NOMO-1 (cell line): ENCODE measurements around the gene CNFN.

Experiments
- DNase-seq, 2 experiments: peaks; one replicate each; lab custom pipeline; 2025; ENCODE audit not compliant: unreplicated experiment in 2 of 2; lab: John Stamatoyannopoulos, UW

Gene CNFN

DNA sequence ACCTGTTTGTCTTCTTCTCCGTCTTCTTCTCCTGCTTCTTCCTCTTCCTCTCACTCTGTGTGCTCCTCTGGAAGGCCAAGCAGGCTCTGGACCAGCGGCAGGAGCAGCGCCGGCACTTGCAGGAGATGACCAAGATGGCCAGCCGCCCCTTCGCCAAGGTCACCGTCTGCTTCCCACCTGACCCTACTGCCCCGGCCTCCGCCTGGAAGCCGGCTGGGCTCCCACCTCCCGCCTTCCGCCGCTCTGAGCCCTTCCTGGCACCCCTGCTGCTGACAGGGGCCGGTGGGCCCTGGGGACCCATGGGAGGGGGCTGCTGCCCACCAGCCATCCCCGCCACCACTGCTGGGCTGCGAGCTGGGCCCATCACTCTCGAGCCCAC, 13.9 kb downstream of the CNFN start:
- DNase-seq = no peak

DNA sequence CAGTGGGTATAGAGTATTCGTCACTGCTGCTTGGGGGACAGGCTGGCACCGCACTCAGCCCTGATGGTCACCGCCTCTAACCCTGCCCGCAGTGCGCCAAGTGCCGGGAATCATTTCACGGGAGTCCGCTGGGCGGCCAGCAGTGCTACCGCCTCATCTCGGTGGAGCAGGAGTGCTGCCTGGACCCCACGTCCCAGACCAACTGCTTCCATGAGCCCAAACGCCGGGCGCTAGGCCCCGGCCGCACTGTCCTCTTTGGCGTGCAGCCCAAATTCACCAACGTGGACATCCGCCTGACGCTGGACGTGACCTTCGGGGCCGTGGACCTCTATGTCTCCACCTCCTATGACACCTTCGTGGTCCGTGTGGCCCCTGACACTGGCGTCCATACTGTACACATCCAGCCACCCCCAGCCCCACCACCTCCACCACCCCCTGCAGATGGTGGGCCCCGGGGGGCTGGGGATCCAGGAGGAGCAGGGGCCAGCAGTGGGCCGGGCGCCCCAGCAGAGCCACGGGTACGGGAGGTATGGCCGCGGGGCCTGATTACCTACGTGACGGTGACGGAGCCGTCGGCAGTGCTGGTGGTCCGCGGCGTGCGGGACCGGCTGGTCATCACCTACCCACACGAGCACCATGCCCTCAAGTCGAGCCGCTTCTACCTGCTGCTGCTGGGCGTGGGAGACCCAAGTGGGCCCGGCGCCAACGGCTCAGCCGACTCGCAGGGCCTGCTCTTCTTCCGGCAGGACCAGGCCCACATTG, 14.5 kb downstream of the CNFN start:
- no peak for DNase-seq

DNA sequence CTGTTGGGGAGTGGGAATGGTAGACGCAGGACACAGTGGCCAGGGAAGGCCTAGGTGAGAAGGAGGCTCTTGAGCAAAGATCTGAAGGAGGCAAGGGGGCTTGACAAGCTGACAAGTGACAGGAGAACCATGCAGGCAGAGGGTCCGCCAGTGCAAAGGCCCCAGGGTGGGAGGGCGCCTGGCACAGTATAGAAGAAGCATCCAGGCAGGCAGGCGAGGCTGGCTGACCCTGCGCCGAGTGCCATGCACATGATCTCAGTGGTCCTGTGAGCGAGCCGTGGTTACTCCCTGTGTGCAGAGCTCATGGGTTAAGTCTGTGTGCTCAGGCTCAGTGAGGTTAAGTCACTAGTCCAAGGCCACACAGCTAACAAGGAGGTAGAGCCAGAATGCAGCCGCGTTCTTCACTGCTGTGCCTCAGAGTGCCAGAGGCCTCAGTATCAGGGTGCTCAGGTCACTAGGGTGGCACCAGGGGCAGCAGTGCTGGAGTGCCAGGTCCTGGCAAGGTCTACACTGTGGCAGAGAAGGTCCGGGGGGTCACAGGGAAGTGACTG, 15.2 kb downstream of the CNFN start:
- DNase-seq = no peak

DNA sequence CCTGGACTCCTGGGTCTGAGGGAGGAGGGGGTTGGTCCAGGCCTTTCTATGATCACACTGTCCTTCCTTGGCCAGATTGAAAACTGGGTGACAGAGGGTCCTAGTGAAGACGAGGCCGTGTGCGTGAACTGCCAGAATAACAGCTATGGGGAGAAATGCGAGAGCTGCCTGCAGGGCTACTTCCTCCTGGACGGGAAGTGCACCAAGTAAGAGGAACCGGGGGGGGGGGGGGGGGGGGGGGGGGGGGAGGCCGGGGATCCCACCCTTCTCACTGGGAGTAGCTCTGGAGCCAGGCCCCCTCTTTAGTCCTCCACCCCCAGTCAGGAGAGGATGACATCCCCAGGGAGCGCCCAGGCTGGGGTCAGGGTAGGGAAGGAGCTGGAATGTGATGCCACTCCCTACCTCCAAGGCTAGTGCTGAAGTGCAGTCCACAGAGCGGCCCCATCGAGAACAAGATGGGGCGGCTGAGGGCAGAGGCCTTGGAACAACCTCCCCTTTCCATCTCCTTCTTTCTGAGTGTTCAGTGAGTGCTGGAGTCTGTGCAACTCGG, 19.4 kb downstream of the CNFN start:
- no peak for DNase-seq

DNA sequence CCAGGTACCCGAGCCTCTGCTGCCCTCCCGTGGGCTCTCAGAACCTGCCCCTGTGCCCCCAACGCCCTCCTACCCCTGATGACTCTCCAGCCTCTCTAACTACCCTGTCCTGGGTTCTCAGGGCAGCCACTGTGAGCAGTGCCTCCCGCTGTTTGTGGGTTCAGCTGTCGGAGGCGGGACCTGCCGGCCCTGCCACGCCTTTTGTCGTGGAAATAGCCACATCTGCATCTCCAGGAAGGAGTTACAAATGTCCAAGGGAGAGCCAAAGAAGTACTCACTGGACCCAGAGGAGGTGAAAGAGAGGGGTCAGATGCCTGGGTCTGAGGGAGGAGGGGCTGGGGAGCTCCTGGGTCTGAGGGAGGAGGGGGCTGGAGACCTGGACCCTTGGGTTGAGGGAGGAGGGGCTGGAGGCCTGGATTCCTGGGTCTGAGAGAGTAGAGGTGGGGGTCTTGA, 20.0 kb downstream of the CNFN start:
- no peak for DNase-seq

DNA sequence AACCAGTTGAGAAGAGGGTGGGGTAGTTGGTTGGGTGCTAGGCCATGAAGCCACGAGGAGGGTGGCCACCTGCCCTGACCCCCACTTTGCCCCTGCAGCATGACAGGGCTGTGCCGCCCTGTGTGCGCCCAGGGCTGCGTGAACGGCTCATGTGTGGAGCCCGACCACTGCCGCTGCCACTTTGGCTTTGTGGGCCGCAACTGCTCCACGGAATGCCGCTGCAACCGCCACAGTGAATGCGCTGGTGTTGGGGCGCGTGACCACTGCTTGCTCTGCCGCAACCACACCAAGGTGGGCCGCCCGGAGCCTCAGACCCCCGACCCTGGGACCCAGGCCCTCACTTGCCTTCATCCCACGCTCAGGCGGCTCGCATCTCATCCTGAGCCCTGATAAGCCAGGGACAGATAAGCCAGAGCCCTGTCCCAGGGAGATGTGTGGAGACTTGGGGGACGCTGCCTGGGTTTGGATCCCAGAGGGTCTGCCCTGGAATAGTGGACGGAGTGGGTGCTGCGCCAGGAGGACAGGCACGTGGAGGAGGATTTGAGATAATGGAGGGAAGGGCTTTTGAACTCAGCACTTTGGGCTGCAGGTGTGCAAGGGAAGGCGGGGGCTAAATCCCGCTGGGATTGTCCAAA, 20.5 kb downstream of the CNFN start:
- DNase-seq = no peak

DNA sequence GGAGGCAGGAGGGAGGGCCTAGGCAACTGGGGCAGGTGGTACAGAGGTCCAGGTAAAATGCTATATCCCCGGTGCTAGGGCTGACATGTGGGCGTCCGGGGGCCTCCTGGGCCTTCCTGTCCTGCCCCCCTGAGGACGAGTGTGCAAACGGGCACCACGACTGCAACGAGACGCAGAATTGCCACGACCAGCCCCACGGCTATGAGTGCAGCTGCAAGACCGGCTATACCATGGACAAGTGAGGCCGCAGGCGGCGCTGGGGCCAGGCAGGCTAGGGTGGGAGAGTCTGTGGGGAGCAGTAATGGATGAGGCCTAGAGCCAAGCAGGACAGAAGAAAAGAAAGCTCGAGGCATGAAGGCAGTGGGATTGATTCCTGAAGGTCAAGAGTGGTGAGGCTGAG, 21.3 kb downstream of the CNFN start:
- DNase-seq = no peak

DNA sequence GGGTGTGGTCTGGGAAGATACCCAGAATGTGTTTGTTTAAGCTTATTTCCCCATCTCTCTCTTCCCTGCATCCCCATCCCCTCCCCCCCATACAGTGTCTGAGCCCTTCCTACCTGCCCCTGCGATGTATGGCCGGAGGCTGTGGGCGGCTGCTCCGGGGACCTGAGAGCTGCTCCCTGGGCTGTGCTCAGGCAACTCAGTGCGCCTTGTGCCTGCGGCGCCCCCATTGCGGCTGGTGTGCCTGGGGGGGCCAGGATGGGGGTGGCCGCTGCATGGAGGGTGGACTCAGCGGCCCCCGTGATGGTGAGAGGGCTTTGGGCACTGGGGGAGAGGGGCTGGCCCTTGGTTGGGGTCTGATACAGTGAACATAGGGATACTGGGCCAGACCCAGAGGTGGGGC, 21.7 kb downstream of the CNFN start:
- DNase-seq = no peak

DNA sequence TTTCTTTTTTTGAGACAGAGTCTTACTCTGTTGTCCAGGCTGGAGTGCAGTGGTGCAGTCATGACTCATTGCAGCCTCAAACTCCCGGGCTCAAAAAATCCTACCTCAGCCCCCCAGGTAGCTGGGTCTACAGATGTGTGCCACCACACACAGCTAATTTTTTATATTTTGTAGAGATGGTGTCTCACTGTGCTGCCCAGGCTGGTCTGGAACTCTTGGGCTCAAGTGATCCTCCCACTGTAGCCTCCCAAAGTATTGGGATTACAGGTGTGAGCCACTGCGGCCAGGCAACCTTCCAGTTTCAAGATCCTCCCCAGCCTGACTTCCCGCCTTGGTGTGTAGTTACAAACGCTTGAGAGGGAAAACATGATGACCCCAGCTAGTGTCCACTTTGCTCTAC, 22.2 kb downstream of the CNFN start:
- DNase-seq = no peak

DNA sequence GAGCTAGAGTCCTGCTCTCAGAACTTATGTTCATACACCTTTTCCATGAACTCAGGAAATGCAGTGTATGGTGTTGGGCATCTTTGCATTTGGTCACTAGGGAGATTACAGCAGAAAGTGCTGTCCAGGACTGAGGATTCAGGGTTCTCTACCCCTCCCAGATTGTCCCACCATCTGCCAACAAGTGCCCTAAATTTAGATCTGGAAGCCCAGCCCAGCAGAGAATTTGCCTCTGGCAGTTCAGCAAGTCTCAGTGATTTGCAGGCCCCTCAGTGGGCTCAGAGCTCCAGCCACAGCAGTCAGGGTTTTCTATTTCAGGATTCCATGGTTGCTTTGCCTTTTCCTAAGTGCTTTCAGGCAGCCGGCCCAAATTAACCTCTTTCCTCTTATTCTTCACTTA, 23.4 kb downstream of the CNFN start:
- DNase-seq = no peak

DNA sequence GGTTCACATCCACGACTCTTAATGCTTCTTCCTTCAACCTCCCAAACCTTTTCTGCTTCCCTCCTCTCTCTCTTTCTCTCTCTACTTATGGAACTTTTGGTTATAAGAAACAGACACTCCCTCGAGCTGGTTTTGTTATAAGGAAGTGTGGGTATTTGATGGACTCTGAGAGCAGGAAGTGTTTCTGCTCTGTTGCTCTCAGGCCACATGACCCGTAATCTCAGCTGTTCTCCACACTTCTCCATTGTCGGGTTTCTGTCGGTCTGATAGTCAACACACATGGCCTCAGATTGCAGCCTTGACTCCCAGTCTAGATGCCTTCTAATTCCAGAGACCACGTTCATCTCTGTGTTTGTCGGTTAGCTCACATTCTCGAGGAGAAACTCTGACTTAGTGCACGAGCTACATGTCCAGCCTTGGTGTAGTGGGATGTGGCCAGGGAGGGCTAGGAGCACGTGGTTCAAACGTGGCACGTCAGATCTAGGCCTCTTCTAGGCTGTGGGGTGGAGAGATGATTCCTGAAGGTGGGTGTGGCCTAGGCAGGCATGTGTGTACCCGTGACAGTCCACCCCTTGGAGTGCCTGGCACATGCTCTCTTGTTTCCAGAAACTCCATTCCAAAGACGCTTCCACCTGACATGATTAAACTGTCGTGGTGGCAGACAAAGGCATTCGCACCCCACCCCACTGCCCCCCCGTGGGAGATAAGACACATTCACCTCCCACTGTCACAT, 26.3 kb downstream of the CNFN start:
- DNase-seq = no peak

DNA sequence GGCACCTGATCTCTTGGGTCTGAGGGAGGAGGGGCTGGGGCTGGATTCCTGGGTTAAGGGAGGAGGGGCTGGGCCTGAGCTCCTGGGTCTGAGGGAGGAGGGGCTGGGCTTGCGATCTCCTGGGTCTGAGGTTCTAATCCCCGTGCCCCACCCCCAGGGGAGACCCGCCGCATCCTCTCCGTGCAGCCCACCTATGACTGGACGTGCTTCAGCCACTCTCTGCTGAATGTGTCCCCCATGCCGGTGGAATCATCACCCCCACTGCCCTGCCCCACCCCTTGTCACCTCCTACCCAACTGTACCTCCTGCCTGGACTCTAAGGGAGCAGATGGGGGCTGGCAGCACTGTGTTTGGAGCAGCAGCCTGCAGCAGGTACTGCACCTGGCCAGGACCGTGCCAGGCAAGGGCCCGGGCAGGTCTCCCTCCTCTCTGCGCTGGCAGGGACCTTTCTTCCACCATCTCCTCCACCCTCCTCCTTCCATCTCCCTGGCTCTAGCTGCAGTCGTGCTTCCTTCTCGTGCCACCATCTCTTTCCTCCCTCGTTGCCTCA, 27.1 kb downstream of the CNFN start:
- DNase-seq = no peak

DNA sequence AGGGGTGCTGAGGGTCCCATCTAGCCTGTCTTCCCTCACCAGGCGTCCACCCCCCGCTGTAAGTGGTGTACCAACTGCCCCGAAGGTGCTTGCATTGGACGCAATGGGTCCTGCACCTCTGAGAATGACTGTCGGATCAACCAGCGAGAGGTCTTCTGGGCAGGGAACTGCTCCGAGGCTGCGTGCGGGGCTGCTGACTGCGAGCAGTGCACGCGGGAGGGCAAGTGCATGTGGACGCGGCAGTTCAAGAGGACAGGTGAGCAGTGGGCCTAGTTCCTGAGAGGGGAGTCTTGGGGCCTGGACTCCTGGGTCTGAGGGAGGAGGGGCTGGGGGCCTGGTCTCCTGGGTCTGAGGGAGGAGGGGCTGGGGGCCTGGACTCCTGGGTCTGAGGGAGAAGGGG, 27.8 kb downstream of the CNFN start:
- no peak for DNase-seq

DNA sequence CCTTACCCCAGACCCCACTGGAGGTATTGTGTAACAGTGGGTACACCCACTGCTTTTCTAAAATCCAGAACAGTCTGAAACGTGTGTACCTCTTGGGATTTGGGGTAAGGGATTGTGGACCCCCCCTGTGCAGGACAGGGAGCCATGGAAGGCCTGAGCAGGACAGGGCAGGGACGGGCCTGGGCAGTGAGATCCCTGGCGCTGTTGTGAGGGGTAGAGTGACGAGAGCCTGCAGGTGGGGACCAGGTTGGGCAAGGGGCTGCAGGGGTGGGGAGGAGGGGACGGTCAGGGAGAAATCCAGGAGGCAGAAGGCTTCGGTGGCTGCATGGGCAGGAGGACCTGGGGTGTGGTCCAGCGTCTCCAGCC, 28.6 kb downstream of the CNFN start:
- no peak for DNase-seq

DNA sequence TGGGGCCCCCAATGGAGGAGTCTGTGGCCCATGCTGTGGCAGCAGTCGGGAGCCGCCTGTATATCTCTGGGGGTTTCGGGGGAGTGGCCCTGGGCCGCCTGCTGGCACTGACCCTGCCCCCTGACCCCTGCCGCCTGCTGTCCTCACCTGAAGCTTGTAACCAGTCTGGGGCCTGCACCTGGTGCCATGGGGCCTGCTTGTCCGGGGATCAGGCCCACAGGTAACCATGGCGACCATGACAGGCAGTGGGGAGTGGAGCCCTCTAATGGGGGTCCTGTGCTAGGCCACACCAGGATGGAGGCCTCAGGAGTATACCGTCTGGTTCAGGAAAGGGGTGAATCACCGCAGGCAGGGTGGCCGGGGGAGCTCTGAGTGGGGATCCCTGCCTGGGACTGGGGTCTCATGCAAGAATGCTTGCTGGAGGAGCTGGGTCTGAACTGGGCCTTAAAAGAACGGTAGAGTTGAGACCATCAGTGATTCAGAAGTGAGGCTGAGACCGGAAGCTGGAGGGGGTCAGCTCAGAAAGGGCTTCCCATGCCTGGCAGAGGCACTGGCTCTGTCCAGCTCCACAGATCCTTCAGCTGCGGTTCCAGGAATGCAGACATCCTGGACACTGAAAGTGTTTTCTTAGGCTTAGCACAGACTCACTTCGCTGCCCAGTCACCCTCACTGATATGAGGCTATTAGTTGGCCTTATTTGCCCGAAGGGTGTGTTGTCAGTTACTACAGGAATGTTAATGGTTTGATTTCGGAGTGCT, 29.1 kb downstream of the CNFN start:
- DNase-seq = no peak

DNA sequence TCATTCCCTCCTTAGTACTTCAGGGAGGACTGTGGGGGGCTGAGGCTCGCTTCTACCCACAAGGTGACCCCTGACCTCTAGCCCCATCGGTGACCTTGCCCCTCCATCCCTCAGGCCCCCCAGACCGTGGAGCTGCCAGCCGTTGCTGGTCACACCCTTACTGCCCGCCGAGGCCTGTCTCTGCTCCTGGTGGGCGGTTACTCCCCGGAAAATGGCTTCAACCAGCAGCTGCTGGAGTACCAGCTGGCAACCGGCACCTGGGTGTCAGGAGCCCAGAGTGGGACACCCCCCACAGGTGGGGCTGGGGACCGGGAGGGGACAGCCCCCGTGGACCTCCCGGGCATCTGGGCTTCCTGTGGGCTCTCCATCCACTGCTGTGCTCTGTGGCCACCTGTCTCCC, 32.8 kb downstream of the CNFN start:
- DNase-seq = no peak

DNA sequence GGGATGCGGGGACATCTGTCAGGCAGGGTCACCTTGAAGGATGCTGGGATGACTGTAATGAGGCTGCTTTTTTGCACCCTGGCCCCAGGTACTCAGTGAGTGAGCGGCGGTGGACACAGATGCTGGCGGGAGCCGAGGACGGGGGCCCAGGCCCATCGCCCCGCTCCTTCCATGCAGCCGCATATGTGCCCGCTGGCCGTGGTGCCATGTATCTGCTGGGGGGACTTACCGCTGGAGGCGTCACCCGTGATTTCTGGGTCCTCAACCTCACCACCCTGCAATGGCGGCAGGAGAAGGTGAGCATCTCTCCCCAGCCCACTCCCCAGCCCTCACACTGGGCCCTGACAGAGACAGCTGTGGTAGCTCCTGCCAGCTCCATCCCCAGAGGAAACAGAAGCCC, 33.4 kb downstream of the CNFN start:
- no peak for DNase-seq

DNA sequence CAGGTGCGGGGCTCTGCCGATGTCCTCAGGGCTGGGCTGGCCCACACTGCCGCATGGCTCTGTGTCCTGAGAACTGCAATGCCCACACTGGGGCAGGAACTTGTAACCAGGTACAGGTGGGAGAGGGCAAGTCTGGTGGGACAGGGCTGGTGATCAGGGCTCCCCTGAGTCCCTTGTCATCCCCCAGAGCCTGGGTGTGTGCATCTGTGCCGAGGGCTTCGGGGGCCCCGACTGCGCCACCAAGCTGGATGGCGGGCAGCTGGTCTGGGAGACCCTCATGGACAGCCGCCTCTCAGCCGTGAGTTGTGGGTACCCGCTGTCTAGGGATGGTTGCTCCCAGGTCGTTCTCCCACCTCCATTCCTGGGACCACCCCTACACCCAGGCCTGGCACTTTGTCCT, 34.2 kb downstream of the CNFN start:
- no peak for DNase-seq

DNA sequence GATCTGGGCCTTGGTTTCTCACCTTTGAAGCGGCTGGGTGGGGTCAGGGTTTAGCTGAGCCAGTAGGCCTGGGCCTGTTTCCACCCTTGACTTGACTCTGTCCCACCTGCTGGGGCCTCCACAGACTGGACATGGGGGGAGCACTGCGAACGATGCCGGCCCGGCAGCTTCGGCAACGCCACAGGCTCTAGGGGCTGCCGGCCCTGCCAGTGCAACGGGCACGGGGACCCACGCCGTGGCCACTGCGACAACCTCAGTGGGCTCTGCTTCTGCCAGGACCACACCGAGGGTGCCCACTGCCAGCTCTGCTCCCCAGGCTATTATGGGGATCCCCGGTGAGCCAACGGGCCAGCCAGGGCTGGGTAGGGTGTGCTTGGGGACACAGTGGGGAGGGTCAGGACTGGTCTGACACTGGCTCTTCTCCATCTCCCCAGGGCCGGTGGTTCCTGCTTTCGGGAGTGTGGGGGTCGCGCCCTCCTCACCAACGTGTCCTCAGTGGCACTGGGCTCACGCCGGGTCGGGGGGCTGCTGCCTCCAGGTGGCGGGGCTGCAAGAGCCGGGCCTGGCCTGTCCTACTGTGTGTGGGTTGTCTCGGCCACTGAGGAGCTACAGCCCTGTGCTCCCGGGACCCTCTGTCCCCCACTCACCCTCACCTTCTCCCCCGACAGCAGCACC, 36.6 kb downstream of the CNFN start:
- DNase-seq = no peak
